GM12878 (cell line): ENCODE measurements around the gene PRKCI. TPM values are rescaled to one million over a fixed set of nuclear protein-coding genes. Genes with fewer than 3 reads are reported as not detected.

ENCODE experiments used
- ATAC-seq: fragments of 200-7000 bp; cut with Tn5 transposase; 3 replicates; pipeline ENCODE4 v1.9.1; 2020; ENCODE audit warnings: mild to moderate bottlenecking, moderate library complexity
- BruUV-seq: library from RNA; stranded (reverse); fragments of 400-500 nt; replicated peaks from 2 replicates; lab custom pipeline; 2021; lab: Mats Ljungman, UMichigan
- CTCF ChIA-PET: fragments of 300-600 bp; sonication (Branson Sonifier 250); formaldehyde crosslinking; extraction: SDS; loops from one replicate; lab custom pipeline; 2021; ENCODE audit warnings: inconsistent platforms; lab: Yijun Ruan, JAX
- POLR2A ChIA-PET: fragments of 350-600 bp; formaldehyde crosslinking; extraction: SDS; loops from one replicate; lab custom pipeline; 2021; ENCODE audit warnings: inconsistent platforms; lab: Charles Lee
- RAD21 ChIA-PET: fragments of 300-600 bp; sonication (Branson Sonifier 250); formaldehyde crosslinking; loops from one replicate; lab custom pipeline; 2023; ENCODE audit warnings: antibody characterized with exemption; ENCODE audit not compliant: unreplicated experiment; lab: Charles Lee
- SMC1A ChIA-PET: fragments of 300-600 bp; sonication (Branson Sonifier 250); formaldehyde crosslinking; loops from one replicate; lab custom pipeline; 2023; ENCODE audit not compliant: unreplicated experiment, uncharacterized antibody; lab: Charles Lee
- DNase-seq: peaks from one replicate; pipeline ENCODE4 v3.0.0-alpha.2; 2011; ENCODE audit warnings: low read depth, low spot score
- FAIRE-seq: peaks from 3 replicates; lab custom pipeline; 2011; peaks lifted over from hg19 to GRCh38; lab: Jason Lieb, UNC
- H2AFZ ChIP-seq: 2 replicates; pipeline ENCODE4 v1.6.0; 2011; ENCODE audit warnings: low read depth, low read length, control low read depth; ENCODE audit not compliant: control insufficient read depth
- H3K27ac ChIP-seq: 2 replicates; pipeline ENCODE4 v1.5.1; 2011; ENCODE audit warnings: control low read depth; ENCODE audit not compliant: control insufficient read depth, insufficient read depth
- H3K27me3 ChIP-seq, 2 experiments: replicated peaks in 1 of 2; 2 replicates each; pipeline versions ENCODE4 v1.6.0 to v1.6.1; 2011; ENCODE audit warnings: low read length in 1 of 2; ENCODE audit not compliant: control insufficient read depth in 2 of 2, insufficient read depth in 2 of 2
- H3K36me3 ChIP-seq, 2 experiments: 2 replicates each; pipeline ENCODE4 v1.5.1; 2011; ENCODE audit warnings: low read length in 1 of 2; ENCODE audit not compliant: control insufficient read depth in 2 of 2, insufficient read depth in 2 of 2
- H3K4me1 ChIP-seq: 2 replicates; pipeline ENCODE4 v1.6.1; 2011; ENCODE audit warnings: mild to moderate bottlenecking, low read length, moderate library complexity, mixed read lengths; ENCODE audit not compliant: control insufficient read depth, insufficient read depth
- H3K4me2 ChIP-seq: 2 replicates; pipeline ENCODE4 v1.6.0; 2011; ENCODE audit warnings: control low read depth; ENCODE audit not compliant: control insufficient read depth, insufficient read depth
- H3K4me3 ChIP-seq: fragments of 200-600 bp; sonication (generic); 2 replicates; pipeline ENCODE4 v1.5.1; 2016
- H3K79me2 ChIP-seq: 2 replicates; pipeline ENCODE4 v1.6.0; 2011; ENCODE audit warnings: low read length; ENCODE audit not compliant: control insufficient read depth, insufficient read depth
- H3K9ac ChIP-seq: 2 replicates; pipeline ENCODE4 v1.8.0; 2011; ENCODE audit warnings: low read length, control low read depth, mixed read lengths; ENCODE audit not compliant: control insufficient read depth, insufficient read depth
- H3K9me3 ChIP-seq: replicated peaks from 3 replicates; pipeline ENCODE4 v1.5.1; 2011; ENCODE audit warnings: mild to moderate bottlenecking, low read length; ENCODE audit not compliant: control insufficient read depth, insufficient read depth
- H4K20me1 ChIP-seq: 2 replicates; pipeline ENCODE4 v1.6.0; 2011; ENCODE audit not compliant: control insufficient read depth, insufficient read depth
- ASH2L ChIP-seq: fragments of 300-600, 200-600 bp; sonication (generic); IDR thresholded peaks from 2 replicates; pipeline ENCODE4 v1.6.1; 2017; ENCODE audit warnings: low read depth, mild to moderate bottlenecking, borderline replicate concordance
- BCL11A ChIP-seq: IDR thresholded peaks from 2 replicates; pipeline ENCODE4 v1.6.1; 2011; ENCODE audit warnings: low read depth, low read length
- CBFB ChIP-seq: IDR thresholded peaks from 2 replicates; pipeline ENCODE4 v1.6.1; 2016; ENCODE audit warnings: antibody characterized with exemption, low read depth
- CEBPB ChIP-seq, 2 experiments: fragments of 150-350 bp in 1 of 2; IDR thresholded peaks; 2 replicates each; pipeline ENCODE4 v1.6.1; 2012 to 2014; ENCODE audit warnings: low read depth in 2 of 2, low read length in 2 of 2, borderline replicate concordance in 1 of 2, inconsistent platforms in 1 of 2
- CHD1 ChIP-seq: IDR thresholded peaks from 2 replicates; pipeline ENCODE4 v1.6.1; 2012; ENCODE audit warnings: low read depth, low read length, improper control_type of control experiment
- EZH2 ChIP-seq: IDR thresholded peaks from 2 replicates; pipeline ENCODE4 v1.6.1; 2012; ENCODE audit warnings: low read depth, mild to moderate bottlenecking, control low read depth, inconsistent platforms, low read length, borderline replicate concordance; ENCODE audit not compliant: control insufficient read depth
- HDAC6 ChIP-seq: fragments of 200-600 bp; sonication (generic); IDR thresholded peaks from one replicate; pipeline ENCODE4 v1.8.0; 2017; ENCODE audit warnings: antibody characterized with exemption; ENCODE audit not compliant: unreplicated experiment
- NFYB ChIP-seq: IDR thresholded peaks from 2 replicates; pipeline ENCODE4 v1.6.1; 2011; ENCODE audit warnings: low read depth, mild to moderate bottlenecking, low read length, improper control_type of control experiment, moderate library complexity; ENCODE audit not compliant: insufficient read depth
- NR2C1 ChIP-seq: fragments of 450-650 bp; IDR thresholded peaks from 2 replicates; pipeline ENCODE4 v1.6.1; 2017; ENCODE audit warnings: antibody characterized with exemption, mild to moderate bottlenecking, moderate library complexity
- NRF1 ChIP-seq: conservative IDR thresholded peaks from 2 replicates; pipeline ENCODE4 v1.6.1; 2011; ENCODE audit warnings: mild to moderate bottlenecking, low read depth, low read length, improper control_type of control experiment
- PAX5 ChIP-seq: IDR thresholded peaks from 2 replicates; pipeline ENCODE4 v1.6.1; 2011; ENCODE audit warnings: low read depth, low read length, borderline replicate concordance
- RFX5 ChIP-seq: IDR thresholded peaks from 2 replicates; pipeline ENCODE4 v1.6.1; 2011; ENCODE audit warnings: low read depth, low read length, improper control_type of control experiment
- SREBF1 ChIP-seq: IDR thresholded peaks from 2 replicates; pipeline ENCODE4 v1.6.1; 2012; ENCODE audit warnings: mild to moderate bottlenecking, low read length
- STAT1 ChIP-seq: fragments of 450-650 bp; conservative IDR thresholded peaks from 2 replicates; pipeline ENCODE4 v1.6.1; 2014; ENCODE audit warnings: antibody characterized with exemption, mild to moderate bottlenecking
- ZBED1 ChIP-seq: IDR thresholded peaks from 2 replicates; pipeline ENCODE4 v1.6.1; 2016; ENCODE audit warnings: borderline replicate concordance
- ZBTB4 ChIP-seq: fragments of 450-650 bp; formaldehyde crosslinking; IDR thresholded peaks from 2 replicates; pipeline ENCODE4 v1.4.0; 2022; ENCODE audit warnings: mild to moderate bottlenecking, moderate library complexity
- WGBS: methylation state at CpG from one replicate; pipeline ENCODE4 v1.1.6; 2016; ENCODE audit warnings: low lambda C conversion rate; ENCODE audit not compliant: insufficient replicate concordance, insufficient coverage; ENCODE audit errors: missing lambda C conversion rate; 5-methylcytosine and 5-hydroxymethylcytosine counted together
- in situ Hi-C: fragments of 300-500 bp; cut with MboI; formaldehyde crosslinking; loops from 9 replicates; pipeline ENCODE4 v1.14.3; 2018; ENCODE audit warnings: mixed read lengths
- intact Hi-C: fragments of 100-400 bp; cut with micrococcal nuclease; formaldehyde crosslinking; loops from one replicate; pipeline ENCODE4 v1.14.2; 2022; ENCODE audit not compliant: unreplicated experiment
- polyA plus RNA-seq, 11 experiments: library from polyadenylated mRNA; depleted of rRNA in 4 of 11; unstranded in 6 of 11; stranded (reverse) in 5 of 11; fragments of >200 nt; fragmentation: Nextera tagmentation in 4 of 11; fragmentation: Illumina TruSeq in 1 of 11; extraction: Ambion mirVana in 4 of 11; extraction: Trizol in 1 of 11; gene quantifications; 1 replicate in 1 of 11; 2 replicates in 10 of 11; pipeline versions ENCODE4 v1.2.1 to v1.2.3, GENCODE V29; 2011 to 2016; ENCODE audit warnings: inconsistent platforms in 2 of 11, missing spikeins in 2 of 11, low read depth in 1 of 11
- total RNA-seq, 4 experiments: library from RNA; depleted of rRNA in 3 of 4; stranded (reverse); fragments of >200 nt in 3 of 4; fragmentation: Illumina TruSeq in 1 of 4; extraction: Trizol in 1 of 4; gene quantifications; 2 replicates each; pipeline versions ENCODE4 v1.2.1 to v1.2.3, GENCODE V29; 2013 to 2021

The PRKCI gene
- total and polyA plus RNA-seq, 10 of the 15 experiments (the other 5 are each of a cell fraction or from before 2014, with no cell fraction given): 3.5 to 15.4 (median 11.8) TPM

GRCh38 chr3:170259907-170260306 is 37.7 kb downstream of the PRKCI start:
- ATAC-seq (no peak), FAIRE-seq (no peak), DNase-seq (no peak)
- ChIA-PET CTCF (no interaction called here), SMC1A (interaction anchor here (0.6 kb wide), 1 partner anchor 36 kb away, joined by 4 read pairs; no protein-coding TSS in a partner anchor), RAD21 (no interaction called here), POLR2A (interaction anchor here (1.5 kb wide), 1 partner anchor 15 kb away, joined by 5 read pairs; no protein-coding TSS in a partner anchor)
- Histone ChIP-seq H3K79me2 (no peaks in the 10 kb centered on the region), H4K20me1 (no peaks in the 10 kb centered on the region), H3K27ac (no peak overlapping the region), H3K4me1 (peaks cover 26% of the 10 kb centered on the region), H3K36me3 (no peaks in the 10 kb centered on the region; a peak in 1 of 4 replicates), H3K9ac (no peak overlapping the region), H3K4me3 (no peak overlapping the region), H2AFZ (no peak overlapping the region), H3K4me2 (no peak overlapping the region), H3K9me3 (no peaks in the 10 kb centered on the region), H3K27me3 (no peaks in the 10 kb centered on the region)
- WGBS: 88% methylated on average over 4 of the region's 4 CpGs
- no TSS peak for BruUV-seq
- no peak for TF ChIP-seq PAX5
- no peak for TF ChIP-seq BCL11A
- in situ Hi-C loops: no loop called here
- intact Hi-C loops: loop anchor here (5.0 to 10.0 kb wide), 4 partner anchors 38 to 1835 kb away; partner anchors contain the start of genes PHC3, PRKCI and SKIL

- 92% methylated on average over 5 of the region's 5 CpGs for WGBS
- no TSS peak for BruUV-seq
- ATAC-seq (no peak), DNase-seq (no peak), FAIRE-seq (no peak)
- ChIA-PET POLR2A (interaction anchor here (0.7 kb wide), 1 partner anchor 21 kb away, joined by 6 read pairs; no protein-coding TSS in a partner anchor), RAD21 (no interaction called here), SMC1A (interaction anchor here (0.8 kb wide), 1 partner anchor 33 kb away, joined by 3 read pairs; no protein-coding TSS in a partner anchor), CTCF (no interaction called here)
- H3K27me3 ChIP-seq: no peaks in the 10 kb centered on the region
- peaks cover 0 to 3% of the 10 kb centered on the region in 2 experiments; a peak in 3 of 4 replicates for H3K36me3 ChIP-seq
- H3K4me3 ChIP-seq: no peak overlapping the region
- intact Hi-C loops: no loop called here
- no peaks in the 10 kb centered on the region for H4K20me1 ChIP-seq
- H3K9me3 ChIP-seq: no peaks in the 10 kb centered on the region
- no peak overlapping the region for H2AFZ ChIP-seq
- no peaks in the 10 kb centered on the region for H3K4me1 ChIP-seq
- H3K9ac ChIP-seq: no peak overlapping the region
- in situ Hi-C loops: no loop called here
- no peak overlapping the region for H3K4me2 ChIP-seq
- no peaks in the 10 kb centered on the region for H3K79me2 ChIP-seq
- H3K27ac ChIP-seq: no peak overlapping the region
- no peak for TF ChIP-seq NRF1
- no peak for TF ChIP-seq EZH2
- TF ChIP-seq CHD1: no peak
- no peak for TF ChIP-seq ZBTB4
- TF ChIP-seq CBFB: no peak
- TF ChIP-seq SREBF1: no peak
- no peak for TF ChIP-seq RFX5
- TF ChIP-seq NFYB: no peak
- TF ChIP-seq BCL11A: no peak
- TF ChIP-seq ASH2L: no peak
- no peak for TF ChIP-seq STAT1
- no peak for TF ChIP-seq CEBPB (IDR thresholded peaks at IDR 0.05; ENCODE audit: borderline replicate concordance in 1 of 2, low read depth in 2 of 2, low read length in 2 of 2)
- TF ChIP-seq NR2C1: no peak
- no peak for TF ChIP-seq HDAC6
- TF ChIP-seq ZBED1: no peak
Measured at GRCh38 chr3:170267793-170268192, 45.6 kb downstream of the PRKCI start.
